ENCODE results near the gene CHCHD6.

DNA sequence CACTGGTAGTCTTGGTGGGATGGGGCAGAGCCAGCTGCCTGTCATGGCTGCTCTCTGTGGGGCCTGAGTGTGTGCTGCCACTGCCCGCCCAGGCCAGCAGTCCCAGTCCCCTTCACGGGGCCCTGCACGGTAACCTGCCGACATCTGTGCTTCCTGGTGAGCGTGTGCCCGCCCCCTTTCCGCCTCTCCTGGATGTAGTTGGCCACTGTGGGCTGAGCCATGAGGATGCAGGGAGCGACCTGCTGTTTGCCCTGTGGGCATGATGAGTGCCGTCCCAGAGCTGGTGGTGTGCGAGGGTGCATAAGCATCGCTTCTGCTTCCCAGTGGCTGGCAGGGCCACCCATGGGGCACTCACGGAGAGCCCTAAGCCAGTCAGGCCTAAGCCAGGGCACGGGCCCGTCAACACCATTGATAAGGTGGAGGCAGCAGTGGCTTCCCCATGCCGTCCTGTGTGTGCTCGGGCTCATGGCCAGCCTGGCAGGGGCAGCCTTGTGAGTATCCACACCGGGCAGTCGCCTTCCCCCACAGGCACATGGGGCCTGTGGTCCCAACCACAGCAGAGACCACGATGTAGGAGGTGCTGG is 293.5 kb downstream of the CHCHD6 start:
- TF ChIP-seq, protein P1, sequence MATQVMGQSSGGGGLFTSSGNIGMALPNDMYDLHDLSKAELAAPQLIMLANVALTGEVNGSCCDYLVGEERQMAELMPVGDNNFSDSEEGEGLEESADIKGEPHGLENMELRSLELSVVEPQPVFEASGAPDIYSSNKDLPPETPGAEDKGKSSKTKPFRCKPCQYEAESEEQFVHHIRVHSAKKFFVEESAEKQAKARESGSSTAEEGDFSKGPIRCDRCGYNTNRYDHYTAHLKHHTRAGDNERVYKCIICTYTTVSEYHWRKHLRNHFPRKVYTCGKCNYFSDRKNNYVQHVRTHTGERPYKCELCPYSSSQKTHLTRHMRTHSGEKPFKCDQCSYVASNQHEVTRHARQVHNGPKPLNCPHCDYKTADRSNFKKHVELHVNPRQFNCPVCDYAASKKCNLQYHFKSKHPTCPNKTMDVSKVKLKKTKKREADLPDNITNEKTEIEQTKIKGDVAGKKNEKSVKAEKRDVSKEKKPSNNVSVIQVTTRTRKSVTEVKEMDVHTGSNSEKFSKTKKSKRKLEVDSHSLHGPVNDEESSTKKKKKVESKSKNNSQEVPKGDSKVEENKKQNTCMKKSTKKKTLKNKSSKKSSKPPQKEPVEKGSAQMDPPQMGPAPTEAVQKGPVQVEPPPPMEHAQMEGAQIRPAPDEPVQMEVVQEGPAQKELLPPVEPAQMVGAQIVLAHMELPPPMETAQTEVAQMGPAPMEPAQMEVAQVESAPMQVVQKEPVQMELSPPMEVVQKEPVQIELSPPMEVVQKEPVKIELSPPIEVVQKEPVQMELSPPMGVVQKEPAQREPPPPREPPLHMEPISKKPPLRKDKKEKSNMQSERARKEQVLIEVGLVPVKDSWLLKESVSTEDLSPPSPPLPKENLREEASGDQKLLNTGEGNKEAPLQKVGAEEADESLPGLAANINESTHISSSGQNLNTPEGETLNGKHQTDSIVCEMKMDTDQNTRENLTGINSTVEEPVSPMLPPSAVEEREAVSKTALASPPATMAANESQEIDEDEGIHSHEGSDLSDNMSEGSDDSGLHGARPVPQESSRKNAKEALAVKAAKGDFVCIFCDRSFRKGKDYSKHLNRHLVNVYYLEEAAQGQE (IDR thresholded peaks at IDR 0.05; ENCODE audit: insufficient read depth in 1 of 2, low read depth in 2 of 2, low read length in 2 of 2), result no peak
- no peak for TF ChIP-seq POLR2AphosphoS5 (IDR thresholded peaks at IDR 0.05; ENCODE audit: low read depth, low read length)
- TF ChIP-seq TAF1 (IDR thresholded peaks at IDR 0.05; ENCODE audit: borderline replicate concordance, insufficient read depth, low read length), result no peak
